Tibial nerve (tissue), 4 donors: ENCODE data around the gene PLA2G6. TPM values are rescaled to one million over a fixed set of nuclear protein-coding genes. Genes with fewer than 3 reads are reported as not detected.
"Not testable (repeated sequence)": the region's sequence is repeated elsewhere in the genome, so short reads cannot be mapped to it uniquely, and the experiment has no call there.

Experiments used
- DNase-seq, 2 donors: peaks; one replicate each; pipeline ENCODE4 v3.0.0-alpha.2; 2019; ENCODE audit warnings: low spot score in 2 of 2
- H3K27ac ChIP-seq, 4 donors: fragments of 200-600 bp; sonication (generic) in 3 of 4; one replicate each; pipeline ENCODE4 v1.5.1; 2017 to 2019; ENCODE audit warnings: mild to moderate bottlenecking in 1 of 4
- H3K27me3 ChIP-seq, 2 donors: fragments of 200-600 bp; sonication (generic) in 1 of 2; one replicate each; pipeline versions ENCODE4 v1.5.1 to v1.6.0; 2017 to 2019
- H3K36me3 ChIP-seq, 3 donors: fragments of 200-600 bp; sonication (generic); one replicate each; pipeline ENCODE4 v1.5.1; 2018 to 2019
- H3K4me1 ChIP-seq, 4 donors: fragments of 200-600 bp; sonication (generic) in 3 of 4; one replicate each; pipeline ENCODE4 v1.5.1; 2017 to 2019
- H3K4me3 ChIP-seq, 4 donors: fragments of 200-600 bp; sonication (generic) in 3 of 4; one replicate each; pipeline ENCODE4 v1.5.1; 2017 to 2019; ENCODE audit warnings: mild to moderate bottlenecking in 1 of 4, moderate library complexity in 1 of 4
- H3K9me3 ChIP-seq, 4 donors: fragments of 200-600 bp; sonication (generic) in 3 of 4; one replicate each; pipeline ENCODE4 v1.5.1; 2017 to 2019
- EP300 ChIP-seq, 2 donors: sonication (generic); formaldehyde crosslinking; IDR thresholded peaks; one replicate each; pipeline ENCODE4 v1.6.1; 2017; ENCODE audit warnings: antibody characterized with exemption in 2 of 2, mild to moderate bottlenecking in 1 of 2
- POLR2A ChIP-seq, 2 donors: fragments of 450-650 bp; IDR thresholded peaks; one replicate each; pipeline ENCODE4 v1.6.1; 2017; ENCODE audit warnings: antibody characterized with exemption in 2 of 2, mild to moderate bottlenecking in 2 of 2, moderate library complexity in 2 of 2
- WGBS, 2 donors: methylation state at CpG; one replicate each; pipeline ENCODE4 v1.1.5; 2018; 5-methylcytosine and 5-hydroxymethylcytosine counted together
- total RNA-seq, 4 donors: library from RNA; depleted of rRNA; stranded (reverse); fragments of >200 nt; gene quantifications; one replicate each; pipeline ENCODE4 v1.1.0, GENCODE V29; 2016
- TF ChIP-seq, protein P1 (sequence below), 5 experiments: fragments of 200-600 bp in 3 of 5; fragments of 450-650 bp in 2 of 5; sonication (generic) in 3 of 5; IDR thresholded peaks; one replicate each; pipeline ENCODE4 v1.5.1; 2016 to 2019; ENCODE audit warnings: antibody characterized with exemption in 5 of 5, mild to moderate bottlenecking in 3 of 5, moderate library complexity in 2 of 5

The PLA2G6 gene
- total RNA-seq, 4 donors from 2014 or later: 48.5 to 60.3 (median 55.1) TPM

DNA sequence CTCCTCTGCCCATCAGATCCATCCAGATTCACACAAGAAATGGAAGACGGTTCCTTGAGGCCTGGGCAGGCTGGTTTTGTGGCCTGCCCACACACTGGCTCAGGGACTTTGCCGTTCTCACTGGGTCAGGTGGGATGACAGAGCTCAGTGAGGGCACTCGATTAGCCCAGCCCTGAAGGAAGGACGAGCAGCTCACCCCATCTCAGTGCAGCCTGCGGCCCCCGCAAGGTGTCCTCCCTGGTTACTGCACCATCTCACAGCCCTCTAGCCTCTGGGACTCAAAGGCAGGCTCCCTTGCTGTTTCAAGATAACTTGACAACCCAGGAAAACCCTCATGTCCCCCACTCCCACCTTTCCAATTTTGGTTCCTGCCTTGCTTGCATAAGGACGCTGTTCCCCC lies 101.8 kb downstream of the PLA2G6 start:
- Histone ChIP-seq H3K4me1 (peaks cover 0 to 56% (median 14%) of the 10 kb centered on the region in 4 donors), H3K36me3 (peaks cover 0 to 21% (median 0%) of the 10 kb centered on the region in 3 donors), H3K27me3 (peaks cover 0 to 24% of the 10 kb centered on the region in 2 donors), H3K9me3 (no peaks in the 10 kb centered on the region), H3K27ac (no peak overlapping the region), H3K4me3 (no peak overlapping the region)
- TF ChIP-seq POLR2A (IDR thresholded peaks at IDR 0.05) (no peak), EP300 (IDR thresholded peaks at IDR 0.05) (no peak)
- TF ChIP-seq, protein P1, sequence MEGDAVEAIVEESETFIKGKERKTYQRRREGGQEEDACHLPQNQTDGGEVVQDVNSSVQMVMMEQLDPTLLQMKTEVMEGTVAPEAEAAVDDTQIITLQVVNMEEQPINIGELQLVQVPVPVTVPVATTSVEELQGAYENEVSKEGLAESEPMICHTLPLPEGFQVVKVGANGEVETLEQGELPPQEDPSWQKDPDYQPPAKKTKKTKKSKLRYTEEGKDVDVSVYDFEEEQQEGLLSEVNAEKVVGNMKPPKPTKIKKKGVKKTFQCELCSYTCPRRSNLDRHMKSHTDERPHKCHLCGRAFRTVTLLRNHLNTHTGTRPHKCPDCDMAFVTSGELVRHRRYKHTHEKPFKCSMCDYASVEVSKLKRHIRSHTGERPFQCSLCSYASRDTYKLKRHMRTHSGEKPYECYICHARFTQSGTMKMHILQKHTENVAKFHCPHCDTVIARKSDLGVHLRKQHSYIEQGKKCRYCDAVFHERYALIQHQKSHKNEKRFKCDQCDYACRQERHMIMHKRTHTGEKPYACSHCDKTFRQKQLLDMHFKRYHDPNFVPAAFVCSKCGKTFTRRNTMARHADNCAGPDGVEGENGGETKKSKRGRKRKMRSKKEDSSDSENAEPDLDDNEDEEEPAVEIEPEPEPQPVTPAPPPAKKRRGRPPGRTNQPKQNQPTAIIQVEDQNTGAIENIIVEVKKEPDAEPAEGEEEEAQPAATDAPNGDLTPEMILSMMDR (IDR thresholded peaks at IDR 0.05): no peak
- no peak for DNase-seq
- 79 to 89% methylated on average over 7 of the region's 7 CpGs for whole genome bisulfite sequencing, 2 donors

- not testable (repeated sequence) for H3K4me3 ChIP-seq, DNase-seq, H3K9me3 ChIP-seq, H3K27ac ChIP-seq
- H3K36me3 ChIP-seq: peaks cover 0 to 22% (median 0%) of the 10 kb centered on the region in 3 donors
- WGBS, 2 donors: 88 to 94% methylated on average over 2 of the region's 2 CpGs
- peaks cover 0 to 24% of the 10 kb centered on the region in 2 donors for H3K27me3 ChIP-seq
- H3K4me1 ChIP-seq: peaks cover 0 to 54% (median 14%) of the 10 kb centered on the region in 4 donors
These were observed 102.4 kb downstream of the PLA2G6 start for GRCh38 chr22:38079208-38079607.

DNA sequence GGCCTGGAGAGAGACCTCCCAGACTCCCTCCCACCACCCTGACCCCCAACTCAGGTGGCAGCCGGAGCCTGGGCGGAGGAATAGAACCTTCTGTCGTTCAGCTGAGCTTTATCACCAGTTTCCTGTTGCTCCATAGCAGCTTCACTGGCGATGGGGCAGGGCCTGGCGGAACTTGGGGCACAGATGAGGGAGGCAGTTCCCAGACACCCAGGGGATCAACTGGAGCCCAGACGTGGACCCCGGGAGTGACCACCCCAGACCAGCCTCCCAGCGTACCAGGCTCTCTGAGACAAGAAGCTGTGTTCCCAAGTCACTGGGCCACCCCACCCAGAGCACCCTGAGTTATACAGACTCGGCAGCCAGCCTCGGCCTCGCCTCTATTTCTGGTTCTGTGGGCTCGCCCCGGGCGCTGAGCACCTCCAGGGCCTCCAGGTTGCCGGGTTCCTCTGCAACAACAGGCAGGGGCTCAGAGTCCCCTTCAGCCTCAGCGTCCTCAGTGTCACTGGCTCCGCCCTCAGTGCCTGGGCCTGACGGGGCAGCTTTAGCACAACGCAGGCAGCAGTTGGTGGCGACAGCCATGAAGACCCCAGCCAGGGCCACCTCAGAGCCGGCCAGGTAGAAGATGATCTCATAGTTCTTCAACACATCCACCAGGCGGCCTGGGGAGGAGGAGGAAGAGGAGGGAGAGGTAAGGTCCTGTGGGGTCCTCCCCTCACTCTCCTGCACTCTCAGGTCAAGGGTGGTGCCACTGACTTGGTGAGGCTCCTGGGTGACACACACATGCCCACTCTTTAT lies 103.4 kb downstream of the PLA2G6 start:
- Histone ChIP-seq H3K9me3 (no peaks in the 10 kb centered on the region), H3K27ac (no peak overlapping the region), H3K4me1 (peaks cover 0 to 46% (median 14%) of the 10 kb centered on the region in 4 donors), H3K4me3 (no peak overlapping the region), H3K36me3 (peaks cover 0 to 25% (median 2%) of the 10 kb centered on the region in 3 donors), H3K27me3 (peaks cover 0 to 24% of the 10 kb centered on the region in 2 donors)
- TF ChIP-seq EP300 (IDR thresholded peaks at IDR 0.05) (no peak), POLR2A (IDR thresholded peaks at IDR 0.05) (no peak)
- TF ChIP-seq, protein P1 (IDR thresholded peaks at IDR 0.05): no peak
- 67 to 74% methylated on average over 13 to 19 of the region's 22 CpGs for WGBS, 2 donors
- no peak for DNase-seq

DNA sequence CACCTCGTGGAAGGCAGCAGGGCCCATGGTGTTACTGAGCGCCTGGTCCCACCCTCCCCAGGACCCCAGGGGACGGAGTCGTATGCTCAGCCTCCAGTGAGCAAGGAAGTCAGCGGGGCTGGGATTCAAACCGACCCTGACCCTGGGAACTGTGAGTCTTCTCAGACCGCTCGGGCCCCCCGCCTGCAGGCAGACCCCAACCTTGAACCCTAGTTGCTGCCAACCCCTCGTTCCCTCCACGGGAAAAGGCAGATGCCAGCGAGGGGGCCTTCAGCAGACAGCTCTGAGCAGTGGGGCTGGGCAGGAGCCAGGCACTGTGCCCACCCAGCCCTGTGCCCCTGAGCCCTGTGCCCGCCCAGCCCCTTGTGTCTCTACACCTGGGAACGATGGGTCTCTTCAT lies 104.0 kb downstream of the PLA2G6 start:
- Histone ChIP-seq H3K36me3 (peaks cover 0 to 31% (median 7%) of the 10 kb centered on the region in 3 donors), H3K27ac (no peak overlapping the region), H3K4me3 (no peak overlapping the region), H3K4me1 (peaks cover 0 to 46% (median 12%) of the 10 kb centered on the region in 4 donors), H3K9me3 (no peaks in the 10 kb centered on the region), H3K27me3 (peaks cover 0 to 18% of the 10 kb centered on the region in 2 donors)
- DNase-seq: no peak
- 71 to 72% methylated on average over 9 to 14 of the region's 14 CpGs for WGBS, 2 donors
- TF ChIP-seq, protein P1 (IDR thresholded peaks at IDR 0.05): no peak
- TF ChIP-seq POLR2A (IDR thresholded peaks at IDR 0.05): no peak
- TF ChIP-seq EP300 (IDR thresholded peaks at IDR 0.05): no peak

GRCh38 chr22:38077096-38077495 lies 104.5 kb downstream of the PLA2G6 start:
- Histone ChIP-seq H3K9me3 (no peaks in the 10 kb centered on the region), H3K36me3 (peaks cover under 1 to 36% (median 7%) of the 10 kb centered on the region in 3 donors), H3K4me3 (no peak overlapping the region), H3K4me1 (peaks cover 0 to 45% (median 11%) of the 10 kb centered on the region in 4 donors), H3K27me3 (peaks cover 0 to 14% of the 10 kb centered on the region in 2 donors), H3K27ac (no peak overlapping the region)
- 76 to 79% methylated on average over 12 of the region's 12 CpGs for WGBS, 2 donors
- no peak for DNase-seq
- TF ChIP-seq EP300 (IDR thresholded peaks at IDR 0.05) (no peak), POLR2A (IDR thresholded peaks at IDR 0.05) (no peak)
- TF ChIP-seq, protein P1 (IDR thresholded peaks at IDR 0.05): no peak
